Measurements from ENCODE around the gene ARPC2. TPM values are rescaled to one million over a fixed set of nuclear protein-coding genes. Genes with fewer than 3 reads are reported as not detected.

The ARPC2 gene
- polyA plus RNA-seq, 1 donor from 2014 or later: 167 TPM

DNA sequence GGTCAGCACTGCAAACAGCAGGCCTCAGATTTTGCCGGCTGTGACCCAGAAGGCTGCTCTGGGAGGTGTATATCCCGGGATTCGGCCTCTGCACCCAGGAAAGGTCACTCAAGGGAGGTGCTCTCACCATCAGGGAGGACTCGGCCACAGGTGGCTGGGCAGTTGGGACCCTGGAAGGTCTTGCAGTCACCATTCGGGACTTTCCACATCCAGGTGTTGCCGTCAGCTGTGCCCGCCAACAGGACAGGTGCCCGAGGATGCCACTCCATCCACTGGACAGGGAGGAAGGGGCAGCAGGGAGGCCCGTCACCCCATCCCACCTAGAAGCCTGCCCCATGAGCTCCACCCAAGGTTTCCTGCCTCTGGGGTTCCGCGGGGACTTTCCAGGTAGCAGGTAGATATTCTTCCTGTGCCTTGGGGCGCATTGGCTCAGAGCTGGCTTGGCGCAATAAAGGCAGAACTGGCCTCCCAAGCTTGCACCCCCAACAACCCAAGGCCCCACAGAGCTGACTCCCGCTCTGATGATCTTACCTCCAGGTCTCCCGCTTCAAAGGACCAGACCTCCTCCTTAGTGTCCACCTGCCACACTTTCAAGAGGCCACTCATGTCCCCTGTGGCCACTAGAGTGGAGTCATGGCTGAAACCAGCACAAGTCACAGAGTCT, 49.5 kb downstream of the ARPC2 start:
- no peak overlapping the region for H3K4me2 ChIP-seq (ENCODE audit: low read length)
- no peaks in the 10 kb centered on the region for H3K36me3 ChIP-seq (ENCODE audit: insufficient read depth, low read length)
- H3K9ac ChIP-seq (ENCODE audit: low read length): no peak overlapping the region

DNA sequence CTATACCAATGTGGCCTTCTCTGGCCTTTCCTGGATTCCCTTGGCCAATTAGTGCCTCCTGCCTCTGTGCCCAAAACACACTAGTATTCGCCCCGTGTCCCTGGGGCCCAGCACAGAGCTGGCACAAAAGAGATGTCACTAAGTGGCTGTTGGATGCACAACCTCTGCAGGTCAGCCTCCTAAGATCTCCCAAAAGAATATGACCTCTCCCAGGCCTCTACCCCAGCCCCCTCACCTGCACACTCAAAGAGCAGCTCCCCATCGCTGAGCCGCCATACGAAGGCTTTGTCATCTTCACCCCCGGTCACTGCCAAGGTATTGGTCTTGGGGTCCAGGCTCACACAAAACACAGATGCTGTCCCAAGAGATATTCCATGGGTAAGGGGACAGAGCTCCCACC, 50.3 kb downstream of the ARPC2 start:
- no peak overlapping the region for H3K9ac ChIP-seq (ENCODE audit: low read length)
- no peak overlapping the region for H3K4me3 ChIP-seq (ENCODE audit: low read length)
- H3F3A ChIP-seq (ENCODE audit: insufficient read depth, low read length, poor library complexity, severe bottlenecking): no peaks in the 10 kb centered on the region
- no peaks in the 10 kb centered on the region for H3K27me3 ChIP-seq (ENCODE audit: insufficient read depth, low read depth, low read length)
- no peaks in the 10 kb centered on the region for H3K9me3 ChIP-seq (ENCODE audit: low read length)
- H3K79me2 ChIP-seq (replicated peaks; ENCODE audit: insufficient read depth, low read length): peaks cover 9% of the 10 kb centered on the region
- no peaks in the 10 kb centered on the region for H3K36me3 ChIP-seq (ENCODE audit: insufficient read depth, low read length)
- no peak for TF ChIP-seq POLR2AphosphoS5 (IDR thresholded peaks at IDR 0.05)
- TF ChIP-seq SMC3 (conservative IDR thresholded peaks at IDR 0.05; ENCODE audit: poor library complexity): no peak
- no peak for TF ChIP-seq MXI1 (conservative IDR thresholded peaks at IDR 0.05; ENCODE audit: poor library complexity, severe bottlenecking)
- TF ChIP-seq, protein P1, sequence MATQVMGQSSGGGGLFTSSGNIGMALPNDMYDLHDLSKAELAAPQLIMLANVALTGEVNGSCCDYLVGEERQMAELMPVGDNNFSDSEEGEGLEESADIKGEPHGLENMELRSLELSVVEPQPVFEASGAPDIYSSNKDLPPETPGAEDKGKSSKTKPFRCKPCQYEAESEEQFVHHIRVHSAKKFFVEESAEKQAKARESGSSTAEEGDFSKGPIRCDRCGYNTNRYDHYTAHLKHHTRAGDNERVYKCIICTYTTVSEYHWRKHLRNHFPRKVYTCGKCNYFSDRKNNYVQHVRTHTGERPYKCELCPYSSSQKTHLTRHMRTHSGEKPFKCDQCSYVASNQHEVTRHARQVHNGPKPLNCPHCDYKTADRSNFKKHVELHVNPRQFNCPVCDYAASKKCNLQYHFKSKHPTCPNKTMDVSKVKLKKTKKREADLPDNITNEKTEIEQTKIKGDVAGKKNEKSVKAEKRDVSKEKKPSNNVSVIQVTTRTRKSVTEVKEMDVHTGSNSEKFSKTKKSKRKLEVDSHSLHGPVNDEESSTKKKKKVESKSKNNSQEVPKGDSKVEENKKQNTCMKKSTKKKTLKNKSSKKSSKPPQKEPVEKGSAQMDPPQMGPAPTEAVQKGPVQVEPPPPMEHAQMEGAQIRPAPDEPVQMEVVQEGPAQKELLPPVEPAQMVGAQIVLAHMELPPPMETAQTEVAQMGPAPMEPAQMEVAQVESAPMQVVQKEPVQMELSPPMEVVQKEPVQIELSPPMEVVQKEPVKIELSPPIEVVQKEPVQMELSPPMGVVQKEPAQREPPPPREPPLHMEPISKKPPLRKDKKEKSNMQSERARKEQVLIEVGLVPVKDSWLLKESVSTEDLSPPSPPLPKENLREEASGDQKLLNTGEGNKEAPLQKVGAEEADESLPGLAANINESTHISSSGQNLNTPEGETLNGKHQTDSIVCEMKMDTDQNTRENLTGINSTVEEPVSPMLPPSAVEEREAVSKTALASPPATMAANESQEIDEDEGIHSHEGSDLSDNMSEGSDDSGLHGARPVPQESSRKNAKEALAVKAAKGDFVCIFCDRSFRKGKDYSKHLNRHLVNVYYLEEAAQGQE (IDR thresholded peaks at IDR 0.05; ENCODE audit: borderline replicate concordance): no peak
- TF ChIP-seq RAD21 (conservative IDR thresholded peaks at IDR 0.05): no peak
- TF ChIP-seq, protein P2, sequence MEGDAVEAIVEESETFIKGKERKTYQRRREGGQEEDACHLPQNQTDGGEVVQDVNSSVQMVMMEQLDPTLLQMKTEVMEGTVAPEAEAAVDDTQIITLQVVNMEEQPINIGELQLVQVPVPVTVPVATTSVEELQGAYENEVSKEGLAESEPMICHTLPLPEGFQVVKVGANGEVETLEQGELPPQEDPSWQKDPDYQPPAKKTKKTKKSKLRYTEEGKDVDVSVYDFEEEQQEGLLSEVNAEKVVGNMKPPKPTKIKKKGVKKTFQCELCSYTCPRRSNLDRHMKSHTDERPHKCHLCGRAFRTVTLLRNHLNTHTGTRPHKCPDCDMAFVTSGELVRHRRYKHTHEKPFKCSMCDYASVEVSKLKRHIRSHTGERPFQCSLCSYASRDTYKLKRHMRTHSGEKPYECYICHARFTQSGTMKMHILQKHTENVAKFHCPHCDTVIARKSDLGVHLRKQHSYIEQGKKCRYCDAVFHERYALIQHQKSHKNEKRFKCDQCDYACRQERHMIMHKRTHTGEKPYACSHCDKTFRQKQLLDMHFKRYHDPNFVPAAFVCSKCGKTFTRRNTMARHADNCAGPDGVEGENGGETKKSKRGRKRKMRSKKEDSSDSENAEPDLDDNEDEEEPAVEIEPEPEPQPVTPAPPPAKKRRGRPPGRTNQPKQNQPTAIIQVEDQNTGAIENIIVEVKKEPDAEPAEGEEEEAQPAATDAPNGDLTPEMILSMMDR (IDR thresholded peaks at IDR 0.05; ENCODE audit: poor library complexity, severe bottlenecking): no peak
- TF ChIP-seq EZH2 (IDR thresholded peaks at IDR 0.05; ENCODE audit: borderline replicate concordance, insufficient read depth, low read length, poor library complexity, severe bottlenecking): no peak
- TF ChIP-seq TAF1 (IDR thresholded peaks at IDR 0.05; ENCODE audit: low read depth): no peak
- no peak for TF ChIP-seq EP300 (conservative IDR thresholded peaks at IDR 0.05; ENCODE audit: poor library complexity, severe bottlenecking)
- no peak overlapping the region for H3K4me2 ChIP-seq (ENCODE audit: low read length)
- H3K27ac ChIP-seq (ENCODE audit: low read length): no peak overlapping the region
- H2AFZ ChIP-seq (ENCODE audit: low read depth, low read length): no peak overlapping the region
- no peaks in the 10 kb centered on the region for H3K9me2 ChIP-seq (ENCODE audit: insufficient read depth, low read length)
- no peaks in the 10 kb centered on the region for H4K20me1 ChIP-seq (ENCODE audit: insufficient read depth)

More for the DNA sequence above, 49.5 kb downstream of the ARPC2 start:
- no peak overlapping the region for H3K4me3 ChIP-seq (ENCODE audit: low read length)
- H2AFZ ChIP-seq (ENCODE audit: low read depth, low read length): no peak overlapping the region
- TF ChIP-seq EZH2 (IDR thresholded peaks at IDR 0.05; ENCODE audit: borderline replicate concordance, insufficient read depth, low read length, poor library complexity, severe bottlenecking) (no peak), EP300 (conservative IDR thresholded peaks at IDR 0.05; ENCODE audit: poor library complexity, severe bottlenecking) (no peak), POLR2AphosphoS5 (IDR thresholded peaks at IDR 0.05) (no peak), TAF1 (IDR thresholded peaks at IDR 0.05; ENCODE audit: low read depth) (no peak), RAD21 (conservative IDR thresholded peaks at IDR 0.05) (no peak), MXI1 (conservative IDR thresholded peaks at IDR 0.05; ENCODE audit: poor library complexity, severe bottlenecking) (no peak), SMC3 (conservative IDR thresholded peaks at IDR 0.05; ENCODE audit: poor library complexity) (no peak)
- TF ChIP-seq, protein P2 (IDR thresholded peaks at IDR 0.05; ENCODE audit: poor library complexity, severe bottlenecking): no peak
- TF ChIP-seq, protein P1 (IDR thresholded peaks at IDR 0.05; ENCODE audit: borderline replicate concordance): no peak
- no peaks in the 10 kb centered on the region for H3K27me3 ChIP-seq (ENCODE audit: insufficient read depth, low read depth, low read length)
- H3K27ac ChIP-seq (ENCODE audit: low read length): no peak overlapping the region
- H4K20me1 ChIP-seq (ENCODE audit: insufficient read depth): no peaks in the 10 kb centered on the region
- H3F3A ChIP-seq (ENCODE audit: insufficient read depth, low read length, poor library complexity, severe bottlenecking): no peaks in the 10 kb centered on the region
- H3K9me2 ChIP-seq (ENCODE audit: insufficient read depth, low read length): no peaks in the 10 kb centered on the region
- peaks cover 9% of the 10 kb centered on the region for H3K79me2 ChIP-seq (replicated peaks; ENCODE audit: insufficient read depth, low read length)
- no peaks in the 10 kb centered on the region for H3K9me3 ChIP-seq (ENCODE audit: low read length)
